ENCODE measurements around the gene AFAP1. TPM values are rescaled to one million over a fixed set of nuclear protein-coding genes. Genes with fewer than 3 reads are reported as not detected.

The AFAP1 gene
- total and polyA plus RNA-seq, 2 of the 8 experiments (the other 6 are each of a cell fraction or from before 2014, with no cell fraction given), result 3.6 to 18.2 TPM

DNA sequence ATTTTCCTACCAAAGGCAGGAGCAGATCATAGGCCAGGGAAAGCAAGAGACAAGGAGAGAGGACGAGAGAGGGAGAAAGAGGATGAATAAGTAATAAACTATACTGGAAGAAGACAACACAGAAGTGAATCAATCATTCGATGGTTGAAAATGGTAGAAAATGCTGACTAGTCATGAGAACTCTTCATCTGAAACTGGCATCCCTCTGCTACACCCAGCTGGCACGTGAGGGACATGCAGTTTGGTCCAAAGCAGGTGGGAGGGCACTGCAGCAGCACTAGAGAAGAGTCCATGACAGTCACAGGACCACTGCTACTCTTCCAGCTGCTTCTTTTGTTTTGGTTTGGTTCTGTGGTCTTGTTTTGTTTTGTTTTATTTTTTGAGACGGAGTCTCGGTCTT is 74.1 kb downstream of the AFAP1 start (continued):
- TF ChIP-seq CHD7 (IDR thresholded peaks at IDR 0.05; ENCODE audit: insufficient replicate concordance, low read length), result no peak
- no peak for TF ChIP-seq ATF3 (IDR thresholded peaks at IDR 0.05; ENCODE audit: insufficient read depth, low read depth, low read length)
- no peak for TF ChIP-seq MAX (IDR thresholded peaks at IDR 0.05)
- no peak for TF ChIP-seq CHD1 (IDR thresholded peaks at IDR 0.05; ENCODE audit: low read depth, low read length)
- TF ChIP-seq JUN (IDR thresholded peaks at IDR 0.05; ENCODE audit: low read depth, low read length), result no peak
- no peak for TF ChIP-seq GABPA (IDR thresholded peaks at IDR 0.05; ENCODE audit: borderline replicate concordance, insufficient read depth, low read length)
- no peak for TF ChIP-seq TAF1 (IDR thresholded peaks at IDR 0.05; ENCODE audit: low read depth, low read length)
- no peak for TF ChIP-seq GTF2F1 (IDR thresholded peaks at IDR 0.05; ENCODE audit: borderline replicate concordance, low read depth, low read length)
- TF ChIP-seq NRF1 (IDR thresholded peaks at IDR 0.05; ENCODE audit: low read depth, low read length), result no peak
- no peak for TF ChIP-seq CEBPB (IDR thresholded peaks at IDR 0.05; ENCODE audit: low read depth, low read length)
- TF ChIP-seq RXRA (IDR thresholded peaks at IDR 0.05; ENCODE audit: insufficient read depth, low read depth, low read length), result no peak
- no peak for TF ChIP-seq EGR1 (IDR thresholded peaks at IDR 0.05; ENCODE audit: borderline replicate concordance, low read depth, low read length)

Data from H1 (cell line).